H9 (cell line): Measurements from ENCODE around the gene ZNF526. TPM values are rescaled to one million over a fixed set of nuclear protein-coding genes. Genes with fewer than 3 reads are reported as not detected.
A peak's percentile ranks its signal among the peaks of the same experiment; 100 is the strongest.

ENCODE experiments used
- DNase-seq: peaks from one replicate; pipeline ENCODE4 v3.0.0-alpha.2; 2017
- H2AFZ ChIP-seq: one replicate; pipeline ENCODE4 v1.6.1; 2013; ENCODE audit warnings: mild to moderate bottlenecking, low read length, control low read depth, moderate library complexity
- H2AK5ac ChIP-seq: 2 replicates; pipeline ENCODE4 v1.6.1; 2013; ENCODE audit warnings: low read length, control low read depth, mixed read lengths; ENCODE audit not compliant: insufficient read length
- H2BK120ac ChIP-seq: one replicate; pipeline ENCODE4 v1.6.1; 2013; ENCODE audit warnings: low read depth, mild to moderate bottlenecking, low read length, control low read depth, inconsistent platforms; ENCODE audit not compliant: poor library complexity, severe bottlenecking
- H2BK12ac ChIP-seq: 2 replicates; pipeline ENCODE4 v1.6.1; 2013; ENCODE audit warnings: low read length, control low read depth, mixed read lengths, low read depth; ENCODE audit not compliant: insufficient read length
- H2BK15ac ChIP-seq: 2 replicates; pipeline ENCODE4 v1.6.1; 2013; ENCODE audit warnings: low read depth, low read length, control low read depth
- H2BK20ac ChIP-seq: one replicate; pipeline ENCODE4 v1.6.1; 2013; ENCODE audit warnings: low read depth, mild to moderate bottlenecking, low read length, control low read depth, inconsistent platforms; ENCODE audit not compliant: poor library complexity, severe bottlenecking
- H2BK5ac ChIP-seq: 2 replicates; pipeline ENCODE4 v1.6.1; 2013; ENCODE audit warnings: low read length, control low read depth, mixed read lengths; ENCODE audit not compliant: insufficient read length
- H3K14ac ChIP-seq: 2 replicates; pipeline ENCODE4 v1.6.1; 2013; ENCODE audit warnings: low read length, control low read depth; ENCODE audit not compliant: insufficient read depth
- H3K18ac ChIP-seq: 2 replicates; pipeline ENCODE4 v1.6.1; 2013; ENCODE audit warnings: low read depth, mild to moderate bottlenecking, mixed read lengths, low read length, control low read depth; ENCODE audit not compliant: insufficient read length
- H3K23ac ChIP-seq: 2 replicates; pipeline ENCODE4 v1.6.1; 2013; ENCODE audit warnings: low read length, control low read depth, mixed read lengths, low read depth; ENCODE audit not compliant: insufficient read length
- H3K23me2 ChIP-seq: 2 replicates; pipeline ENCODE4 v1.6.1; 2013; ENCODE audit warnings: low read depth, mild to moderate bottlenecking, mixed read lengths, low read length, control low read depth; ENCODE audit not compliant: insufficient read length, poor library complexity, severe bottlenecking
- H3K27ac ChIP-seq: 2 replicates; pipeline ENCODE4 v1.5.1; 2013; ENCODE audit warnings: low read length, control low read depth, mixed read lengths, low read depth; ENCODE audit not compliant: insufficient read length
- H3K27me3 ChIP-seq: 2 replicates; pipeline ENCODE4 v1.6.1; 2013; ENCODE audit warnings: low read length, control low read depth, inconsistent platforms; ENCODE audit not compliant: insufficient read depth
- H3K4ac ChIP-seq: 2 replicates; pipeline ENCODE4 v1.6.1; 2013; ENCODE audit warnings: low read depth, mild to moderate bottlenecking, control low read depth, inconsistent platforms, low read length, moderate library complexity
- H3K4me1 ChIP-seq: 2 replicates; pipeline ENCODE4 v1.6.1; 2013; ENCODE audit warnings: low read length, control low read depth, inconsistent platforms; ENCODE audit not compliant: insufficient read depth
- H3K4me2 ChIP-seq: 2 replicates; pipeline ENCODE4 v1.6.1; 2013; ENCODE audit warnings: low read length, control low read depth, mixed read lengths; ENCODE audit not compliant: insufficient read length, insufficient read depth
- H3K56ac ChIP-seq: 2 replicates; pipeline ENCODE4 v1.6.1; 2013; ENCODE audit warnings: low read depth, mild to moderate bottlenecking, mixed read lengths, low read length, control low read depth; ENCODE audit not compliant: insufficient read length
- H3K79me1 ChIP-seq: 2 replicates; pipeline ENCODE4 v1.6.1; 2013; ENCODE audit warnings: low read depth, mild to moderate bottlenecking, moderate library complexity, low read length, control low read depth, inconsistent platforms; ENCODE audit not compliant: insufficient read depth, poor library complexity, severe bottlenecking
- H3K79me2 ChIP-seq: 2 replicates; pipeline ENCODE4 v1.6.1; 2013; ENCODE audit warnings: low read length, control low read depth, inconsistent platforms; ENCODE audit not compliant: insufficient read depth
- H3K9ac ChIP-seq: 2 replicates; pipeline ENCODE4 v1.6.1; 2013; ENCODE audit warnings: low read length, control low read depth, mixed read lengths; ENCODE audit not compliant: insufficient read length; ENCODE audit errors: extremely low read depth
- H3K9me3 ChIP-seq: one replicate; pipeline ENCODE4 v1.6.1; 2013; ENCODE audit warnings: low read depth, low read length, inconsistent platforms; ENCODE audit not compliant: control insufficient read depth
- H3T11ph ChIP-seq: one replicate; pipeline ENCODE4 v1.6.1; 2013; ENCODE audit warnings: mild to moderate bottlenecking, low read length, control low read depth, inconsistent platforms
- H4K20me1 ChIP-seq: one replicate; pipeline ENCODE4 v1.6.1; 2013; ENCODE audit not compliant: control insufficient read depth, insufficient read length, insufficient read depth
- H4K5ac ChIP-seq: 2 replicates; pipeline ENCODE4 v1.6.1; 2013; ENCODE audit warnings: low read depth, mild to moderate bottlenecking, mixed read lengths, low read length, control low read depth; ENCODE audit not compliant: insufficient read length
- H4K8ac ChIP-seq: replicated peaks from 2 replicates; pipeline ENCODE4 v1.6.1; 2013; ENCODE audit warnings: low read length, control low read depth, mixed read lengths, low read depth; ENCODE audit not compliant: insufficient read length
- H4K91ac ChIP-seq: 2 replicates; pipeline ENCODE4 v1.6.1; 2013; ENCODE audit warnings: low read depth, mild to moderate bottlenecking, moderate library complexity, mixed read lengths, low read length, control low read depth; ENCODE audit not compliant: insufficient read length
- H3K27ac Mint-ChIP-seq, 3 experiments: 2 replicates in 2 of 3; 3 replicates in 1 of 3; pipeline ENCODE4 v1.8.0; 2020 to 2021; ENCODE audit warnings: mixed read lengths in 3 of 3, mild to moderate bottlenecking in 1 of 3, moderate library complexity in 1 of 3
- H3K27me3 Mint-ChIP-seq: 2 replicates; pipeline ENCODE4 v1.8.0; 2021; ENCODE audit warnings: low read depth, mild to moderate bottlenecking, moderate library complexity, mixed read lengths
- H3K36me3 Mint-ChIP-seq, 3 experiments: 2 replicates in 2 of 3; 3 replicates in 1 of 3; pipeline ENCODE4 v1.8.0; 2020 to 2021; ENCODE audit warnings: low read depth in 3 of 3, mixed read lengths in 3 of 3; ENCODE audit not compliant: insufficient read depth in 1 of 3
- H3K4me1 Mint-ChIP-seq, 2 experiments: 2 replicates each; pipeline ENCODE4 v1.8.0; 2020; ENCODE audit warnings: mixed read lengths in 2 of 2
- H3K4me3 Mint-ChIP-seq, 2 experiments: 2 replicates in 1 of 2; 3 replicates in 1 of 2; pipeline ENCODE4 v1.8.0; 2020 to 2021; ENCODE audit warnings: mild to moderate bottlenecking in 2 of 2, mixed read lengths in 2 of 2, moderate library complexity in 1 of 2
- H3K9me3 Mint-ChIP-seq, 2 experiments: 2 replicates in 1 of 2; 3 replicates in 1 of 2; pipeline ENCODE4 v1.8.0; 2020; ENCODE audit warnings: mild to moderate bottlenecking in 2 of 2, mixed read lengths in 2 of 2, moderate library complexity in 1 of 2
- CTCF ChIP-seq: fragments of 200-600 bp; sonication (generic); conservative IDR thresholded peaks from 3 replicates; pipeline ENCODE4 v1.8.0; 2021; ENCODE audit warnings: antibody characterized with exemption, mild to moderate bottlenecking
- WGBS: extraction: QIAGEN DNeasy Blood & Tissue Kit; methylation state at CpG from one replicate; pipeline ENCODE4 v1.1.7; 2013; ENCODE audit warnings: missing lambda C conversion rate, low lambda C conversion rate, mixed read lengths; ENCODE audit not compliant: insufficient read length; ENCODE audit errors: extremely low coverage; 5-methylcytosine and 5-hydroxymethylcytosine counted together
- total RNA-seq: library from RNA; stranded (reverse); gene quantifications from 2 replicates; pipeline ENCODE4 v1.2.1, GENCODE V29; 2021

ZNF526 gene
- total RNA-seq, 1 experiment from 2014 or later, result 20.5 TPM

- Histone ChIP-seq H3K4me2 (no peak overlapping the region), H2BK120ac (no peak overlapping the region), H3K14ac (no peak overlapping the region), H3K4ac (no peak overlapping the region), H3K4me1 (no peaks in the 10 kb centered on the region), H3K79me2 (peaks cover 13% of the 10 kb centered on the region; the same call in 1 of the 2 replicates), H4K8ac (no peak overlapping the region), H2BK15ac (no peak overlapping the region), H4K5ac (no peak overlapping the region), H3K79me1 (peaks cover 13% of the 10 kb centered on the region), H3T11ph (no peak overlapping the region), H3K23ac (no peak overlapping the region), H3K23me2 (peaks cover 4% of the 10 kb centered on the region), H2AFZ (no peak overlapping the region), H3K9me3 (no peaks in the 10 kb centered on the region), H4K20me1 (no peaks in the 10 kb centered on the region), H3K27me3 (no peaks in the 10 kb centered on the region), H2BK20ac (no peak overlapping the region), H2BK12ac (no peak overlapping the region), H3K9ac (no peak overlapping the region), H3K27ac (no peak overlapping the region), H2BK5ac (no peak overlapping the region), H3K18ac (no peak overlapping the region), H3K56ac (no peak overlapping the region), H2AK5ac (no peak overlapping the region), H4K91ac (no peak overlapping the region)
- Mint-ChIP-seq H3K4me1 (peaks cover 14% of the 10 kb centered on the region in 2 experiments), H3K27ac (peak overlapping the region in 1 of 3 experiments; percentile 6; a peak in 1 of 7 replicates), H3K36me3 (peaks cover 40 to 59% (median 54%) of the 10 kb centered on the region in 3 experiments), H3K27me3 (no peaks in the 10 kb centered on the region), H3K4me3 (no peak overlapping the region), H3K9me3 (no peaks in the 10 kb centered on the region; a peak in 1 of 5 replicates)
- WGBS, result no CpG with 5 or more reads among the region's 1 CpG
- TF ChIP-seq CTCF, result no peak
- no peak for DNase-seq
Observed at GRCh38 chr19:42212886-42213285, 7.2 kb upstream of the ZNF526 start.
